NCI-H748 (cell line): ENCODE data around the gene RABAC1.
"Not testable (repeated sequence)": the region's sequence is repeated elsewhere in the genome, so short reads cannot be mapped to it uniquely, and the experiment has no call there.

Experiments used
- DNase-seq: peaks from one replicate; lab custom pipeline; 2025; ENCODE audit not compliant: unreplicated experiment; lab: John Stamatoyannopoulos, UW

RABAC1 gene

GRCh38 chr19:41951686-41952172 is 7.4 kb downstream of the RABAC1 start:
- DNase-seq, result peak; percentile 82

- DNase-seq, result no peak
Measured at GRCh38 chr19:41947091-41947490, 12.0 kb downstream of the RABAC1 start.

GRCh38 chr19:41945135-41945766 is 13.9 kb downstream of the RABAC1 start:
- DNase-seq, result no peak

GRCh38 chr19:41944336-41944735 is 14.8 kb downstream of the RABAC1 start:
- no peak for DNase-seq

GRCh38 chr19:41941410-41942202 is 17.5 kb downstream of the RABAC1 start:
- no peak for DNase-seq

GRCh38 chr19:41940731-41941409 is 18.3 kb downstream of the RABAC1 start:
- no peak for DNase-seq

GRCh38 chr19:41939861-41940730 is 19.0 kb downstream of the RABAC1 start:
- peak; percentile 78 for DNase-seq

GRCh38 chr19:41939209-41939608 is 19.9 kb downstream of the RABAC1 start:
- not testable (repeated sequence) for DNase-seq

- DNase-seq, result no peak
Measured at GRCh38 chr19:41937525-41938468, 21.3 kb downstream of the RABAC1 start.

- DNase-seq, result no peak
Measured at GRCh38 chr19:41936961-41937360, 22.2 kb downstream of the RABAC1 start.

GRCh38 chr19:41936416-41936850 is 22.7 kb downstream of the RABAC1 start:
- DNase-seq, result no peak

- no peak for DNase-seq
Measured at GRCh38 chr19:41935760-41936415, 23.2 kb downstream of the RABAC1 start.

- peak; percentile 80 for DNase-seq
Measured at GRCh38 chr19:41934849-41935374, 24.2 kb downstream of the RABAC1 start.

GRCh38 chr19:41933693-41934426 is 25.3 kb downstream of the RABAC1 start:
- no peak for DNase-seq

- DNase-seq, result no peak
Measured at GRCh38 chr19:41932720-41933332, 26.3 kb downstream of the RABAC1 start.

- no peak for DNase-seq
Measured at GRCh38 chr19:41932259-41932719, 26.8 kb downstream of the RABAC1 start.

GRCh38 chr19:41930926-41931592 is 28.1 kb downstream of the RABAC1 start:
- no peak for DNase-seq
